Endodermal cell (in vitro differentiated cells): Measurements from ENCODE around the gene FHL3. TPM values are rescaled to one million over a fixed set of nuclear protein-coding genes. Genes with fewer than 3 reads are reported as not detected.

Source experiments
- DNase-seq: peaks from one replicate; pipeline ENCODE4 v3.0.0-alpha.2; 2017
- H3K27ac ChIP-seq: 2 replicates; pipeline ENCODE4 v1.5.1; 2013; ENCODE audit warnings: mild to moderate bottlenecking, low read depth, low read length, moderate library complexity
- H3K27me3 ChIP-seq: 2 replicates; pipeline ENCODE4 v1.6.1; 2013; ENCODE audit warnings: mild to moderate bottlenecking, low read length, moderate library complexity; ENCODE audit not compliant: insufficient read depth, control insufficient read depth, poor library complexity, severe bottlenecking
- H3K36me3 ChIP-seq: 2 replicates; pipeline ENCODE4 v1.7.0; 2013; ENCODE audit warnings: mild to moderate bottlenecking, low read length, moderate library complexity; ENCODE audit not compliant: control insufficient read depth, insufficient read depth
- H3K4me1 ChIP-seq: one replicate; pipeline ENCODE4 v1.7.0; 2013; ENCODE audit warnings: low read length; ENCODE audit not compliant: control insufficient read depth, insufficient read depth
- H3K4me3 ChIP-seq: 2 replicates; pipeline ENCODE4 v1.5.1; 2013; ENCODE audit warnings: mild to moderate bottlenecking, low read length, moderate library complexity
- H3K9ac ChIP-seq: 2 replicates; pipeline ENCODE4 v1.6.1; 2013; ENCODE audit warnings: mild to moderate bottlenecking, low read length, moderate library complexity; ENCODE audit not compliant: poor library complexity, severe bottlenecking; ENCODE audit errors: extremely low read depth
- H3K9me3 ChIP-seq: 2 replicates; pipeline ENCODE4 v1.6.1; 2013; ENCODE audit warnings: mild to moderate bottlenecking, low read length, moderate library complexity; ENCODE audit not compliant: control insufficient read depth
- H3K27ac Mint-ChIP-seq: 2 replicates; pipeline ENCODE4 v1.8.0; 2020; ENCODE audit warnings: mixed read lengths
- H3K27me3 Mint-ChIP-seq: 2 replicates; pipeline ENCODE4 v1.8.0; 2021; ENCODE audit warnings: mild to moderate bottlenecking, mixed read lengths; ENCODE audit not compliant: insufficient read depth
- H3K36me3 Mint-ChIP-seq: 2 replicates; pipeline ENCODE4 v1.8.0; 2020; ENCODE audit warnings: low read depth, mixed read lengths
- H3K4me1 Mint-ChIP-seq: 2 replicates; pipeline ENCODE4 v1.8.0; 2020; ENCODE audit warnings: mixed read lengths
- H3K4me3 Mint-ChIP-seq: 2 replicates; pipeline ENCODE4 v1.8.0; 2020; ENCODE audit warnings: mild to moderate bottlenecking, moderate library complexity, mixed read lengths
- H3K9me3 Mint-ChIP-seq: 2 replicates; pipeline ENCODE4 v1.8.0; 2020; ENCODE audit warnings: mild to moderate bottlenecking, mixed read lengths
- WGBS, 2 experiments: methylation state at CpG; one replicate each; pipeline versions ENCODE4 v1.1.5 to v1.1.7; 2013; ENCODE audit warnings: missing lambda C conversion rate in 2 of 2, mixed read lengths in 1 of 2; ENCODE audit not compliant: insufficient coverage in 1 of 2, insufficient read length in 1 of 2; 5-methylcytosine and 5-hydroxymethylcytosine counted together
- total RNA-seq, 2 donors: library from RNA; stranded (reverse); fragmentation: NEBNext Ultra II Directional in 1 of 2; extraction: Animal tissue kit (Norgen Biotek cat#: 25700) in 1 of 2; gene quantifications; 2 replicates in 1 of 2; 3 replicates in 1 of 2; pipeline ENCODE4 v1.2.1, GENCODE V29; 2021
- TF ChIP-seq, protein P1 (sequence below): fragments of 200-600 bp; sonication (generic); conservative IDR thresholded peaks from 2 replicates; pipeline ENCODE4 v1.5.0; 2021; ENCODE audit warnings: antibody characterized with exemption, mild to moderate bottlenecking

The FHL3 gene
- total RNA-seq, 2 donors from 2014 or later: 20.5 to 20.6 TPM

DNA sequence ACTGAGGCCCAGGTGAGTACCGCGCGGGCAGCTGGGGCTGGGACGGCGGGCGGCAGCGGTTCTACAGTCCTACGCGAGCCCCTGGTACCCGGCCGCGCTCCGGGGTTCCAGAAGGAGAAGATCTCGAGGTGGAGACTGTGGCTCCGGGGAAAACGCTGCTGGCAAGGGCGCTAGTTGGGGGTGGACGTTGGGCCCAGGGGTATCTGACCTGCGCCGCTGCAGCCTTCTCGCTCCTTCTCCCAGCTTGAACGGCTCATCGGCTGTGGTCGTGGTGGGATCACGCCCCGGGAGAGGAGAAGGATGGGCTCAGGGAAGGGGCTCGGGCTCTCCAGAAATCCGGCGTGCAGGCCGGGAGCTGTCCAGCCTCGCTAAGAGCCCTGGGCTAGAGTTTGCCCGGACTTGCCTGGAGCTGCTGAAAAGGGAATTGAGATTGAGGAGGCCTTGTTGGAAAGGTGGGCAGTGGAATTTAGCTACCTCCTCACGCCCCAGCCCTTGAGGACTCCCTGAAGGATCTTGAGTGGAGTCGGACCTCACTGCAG, 42.4 kb upstream of the FHL3 start:
- Histone ChIP-seq H3K27me3 (peaks cover 66% of the 10 kb centered on the region), H3K36me3 (no peaks in the 10 kb centered on the region), H3K9me3 (no peaks in the 10 kb centered on the region), H3K4me3 (peak overlapping the region; percentile 60), H3K4me1 (no peaks in the 10 kb centered on the region), H3K9ac (no peak overlapping the region), H3K27ac (no peak overlapping the region)
- no peaks in the 10 kb centered on the region for H3K36me3 Mint-ChIP-seq
- TF ChIP-seq, protein P1, sequence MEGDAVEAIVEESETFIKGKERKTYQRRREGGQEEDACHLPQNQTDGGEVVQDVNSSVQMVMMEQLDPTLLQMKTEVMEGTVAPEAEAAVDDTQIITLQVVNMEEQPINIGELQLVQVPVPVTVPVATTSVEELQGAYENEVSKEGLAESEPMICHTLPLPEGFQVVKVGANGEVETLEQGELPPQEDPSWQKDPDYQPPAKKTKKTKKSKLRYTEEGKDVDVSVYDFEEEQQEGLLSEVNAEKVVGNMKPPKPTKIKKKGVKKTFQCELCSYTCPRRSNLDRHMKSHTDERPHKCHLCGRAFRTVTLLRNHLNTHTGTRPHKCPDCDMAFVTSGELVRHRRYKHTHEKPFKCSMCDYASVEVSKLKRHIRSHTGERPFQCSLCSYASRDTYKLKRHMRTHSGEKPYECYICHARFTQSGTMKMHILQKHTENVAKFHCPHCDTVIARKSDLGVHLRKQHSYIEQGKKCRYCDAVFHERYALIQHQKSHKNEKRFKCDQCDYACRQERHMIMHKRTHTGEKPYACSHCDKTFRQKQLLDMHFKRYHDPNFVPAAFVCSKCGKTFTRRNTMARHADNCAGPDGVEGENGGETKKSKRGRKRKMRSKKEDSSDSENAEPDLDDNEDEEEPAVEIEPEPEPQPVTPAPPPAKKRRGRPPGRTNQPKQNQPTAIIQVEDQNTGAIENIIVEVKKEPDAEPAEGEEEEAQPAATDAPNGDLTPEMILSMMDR: no peak
- 6 to 15% methylated on average over 8 to 34 of the region's 34 CpGs for WGBS, 2 experiments
- peak; percentile 89 for DNase-seq
- no peak overlapping the region for H3K27ac Mint-ChIP-seq
- peak overlapping the region; percentile 52 for H3K4me3 Mint-ChIP-seq
- H3K4me1 Mint-ChIP-seq: peaks cover 2% of the 10 kb centered on the region
- no peaks in the 10 kb centered on the region for H3K9me3 Mint-ChIP-seq
- H3K27me3 Mint-ChIP-seq: peaks cover 71% of the 10 kb centered on the region

DNA sequence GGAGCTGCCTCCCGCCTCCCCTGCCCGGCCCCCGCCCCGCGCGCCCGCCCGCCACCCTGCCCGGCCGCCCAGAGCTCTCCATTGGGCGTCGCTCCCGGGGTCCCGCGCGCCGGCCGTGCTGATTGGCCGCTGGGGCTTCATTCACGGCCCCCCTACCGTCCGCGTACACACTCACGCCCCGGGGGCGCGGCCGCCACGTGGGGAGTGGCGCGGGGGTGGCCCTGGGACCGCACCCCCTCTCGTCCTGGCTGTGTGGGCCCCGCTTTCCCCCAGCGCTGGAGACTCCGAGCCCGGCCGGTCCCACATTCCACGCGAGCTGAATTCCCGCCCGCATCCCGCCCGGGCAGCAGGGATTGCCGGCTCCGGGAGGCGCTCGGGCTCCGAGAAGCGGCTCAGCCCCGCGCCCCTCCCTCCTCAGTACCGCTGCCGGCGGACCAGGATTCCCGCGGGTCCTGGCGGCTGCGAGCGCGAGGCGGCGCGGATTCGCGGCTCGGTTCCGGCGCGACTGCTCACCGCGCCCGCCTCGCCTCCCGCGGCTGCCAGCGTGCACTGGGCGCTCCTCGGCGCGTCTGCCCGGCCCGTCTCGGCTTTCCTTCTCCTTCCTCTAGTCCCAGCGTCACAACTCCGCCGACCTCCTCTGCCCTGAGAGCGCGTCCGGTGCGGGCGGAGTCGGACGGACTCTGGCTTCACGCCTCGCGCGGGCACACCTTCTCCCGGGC, 41.7 kb upstream of the FHL3 start:
- TF ChIP-seq, protein P1: no peak
- Histone ChIP-seq H3K4me3 (peak overlapping the region; percentile 60), H3K9ac (no peak overlapping the region), H3K9me3 (no peaks in the 10 kb centered on the region), H3K36me3 (no peaks in the 10 kb centered on the region), H3K27me3 (peaks cover 73% of the 10 kb centered on the region), H3K4me1 (no peaks in the 10 kb centered on the region), H3K27ac (no peak overlapping the region)
- Mint-ChIP-seq H3K36me3 (no peaks in the 10 kb centered on the region), H3K27me3 (peaks cover 74% of the 10 kb centered on the region), H3K27ac (no peak overlapping the region), H3K4me1 (no peaks in the 10 kb centered on the region), H3K4me3 (peak overlapping the region; percentile 52), H3K9me3 (no peaks in the 10 kb centered on the region)
- peak; percentile 95 for DNase-seq
- 0% methylated on average over 9 to 99 of the region's 99 CpGs for WGBS, 2 experiments

DNA sequence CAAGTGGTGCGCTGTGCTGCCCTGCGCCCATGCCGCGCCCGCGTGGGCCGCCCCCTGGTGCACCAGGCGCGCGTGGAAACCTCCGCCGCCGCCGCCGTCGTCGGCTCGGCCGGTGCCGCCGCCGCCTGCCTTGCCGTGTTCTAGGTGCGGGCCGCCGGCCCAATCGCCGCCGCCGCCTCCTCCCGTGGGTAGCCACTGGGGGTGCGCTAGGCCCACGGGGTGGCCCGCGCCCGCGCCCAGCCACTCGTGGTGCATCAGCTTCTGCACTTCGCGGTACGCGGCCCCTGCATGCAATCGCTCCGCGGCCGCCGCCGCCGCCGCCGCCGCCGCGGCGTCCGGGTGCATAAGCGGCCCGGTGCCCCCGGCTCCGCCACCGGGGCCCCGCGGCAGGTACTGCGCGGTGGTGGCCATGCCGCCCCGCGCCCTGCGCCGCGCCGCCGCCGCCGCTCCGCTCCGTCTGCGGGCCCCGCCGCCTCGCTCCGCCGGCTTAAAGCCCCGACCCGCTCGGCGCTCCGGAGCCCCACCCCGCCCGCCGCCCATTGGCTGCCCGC, 41.1 kb upstream of the FHL3 start, which contains the start of gene POU3F1:
Gene POU3F1 (minus strand): TSS at position 461 of the 551 bp plus-strand sequence. CDS start 50 bp downstream, at position 411.
- Mint-ChIP-seq H3K9me3 (no peaks in the 10 kb centered on the region), H3K27ac (no peak within 1 kb of the TSS), H3K4me3 (peak within 1 kb of the TSS; percentile 52), H3K27me3 (peaks cover 74% of the 10 kb centered on the region), H3K4me1 (no peaks in the 10 kb centered on the region), H3K36me3 (no peaks in the 10 kb centered on the region)
- WGBS, 2 experiments: 0 to 1% methylated on average over 29 to 92 of the region's 92 CpGs
- Histone ChIP-seq H3K36me3 (no peaks in the 10 kb centered on the region), H3K9me3 (no peaks in the 10 kb centered on the region), H3K27me3 (peaks cover 79% of the 10 kb centered on the region), H3K9ac (no peak within 1 kb of the TSS), H3K4me1 (no peaks in the 10 kb centered on the region), H3K27ac (no peak within 1 kb of the TSS), H3K4me3 (peak within 1 kb of the TSS; percentile 60)
- no peak for DNase-seq
- TF ChIP-seq, protein P1: no peak
